Measurements from ENCODE around the gene TSC22D1.
"Not testable (repeated sequence)": the region's sequence is repeated elsewhere in the genome, so short reads cannot be mapped to it uniquely, and the experiment has no call there.

Gene TSC22D1

GRCh38 chr13:44573071-44573470 lies 3.1 kb downstream of the TSC22D1 start:
- DNase-seq (ENCODE audit: low spot score), result no peak

GRCh38 chr13:44566601-44567000 lies 9.5 kb downstream of the TSC22D1 start:
- no peak for DNase-seq (ENCODE audit: low spot score)

GRCh38 chr13:44565881-44566280 lies 10.2 kb downstream of the TSC22D1 start:
- DNase-seq (ENCODE audit: low spot score), result no peak

GRCh38 chr13:44564936-44565335 lies 11.2 kb downstream of the TSC22D1 start:
- DNase-seq (ENCODE audit: low spot score), result no peak

- not testable (repeated sequence) for DNase-seq (ENCODE audit: low spot score)
Measured at GRCh38 chr13:44562853-44563252, 13.3 kb downstream of the TSC22D1 start.

GRCh38 chr13:44561351-44561750 lies 14.8 kb downstream of the TSC22D1 start:
- DNase-seq (ENCODE audit: low spot score), result no peak

- DNase-seq (ENCODE audit: low spot score), result no peak
Measured at GRCh38 chr13:44557986-44558385, 18.1 kb downstream of the TSC22D1 start.

GRCh38 chr13:44555207-44555606 lies 20.9 kb downstream of the TSC22D1 start:
- no peak for DNase-seq (ENCODE audit: low spot score)

GRCh38 chr13:44549476-44549875 lies 26.7 kb downstream of the TSC22D1 start:
- DNase-seq (ENCODE audit: low spot score), result no peak

- DNase-seq (ENCODE audit: low spot score), result no peak
Measured at GRCh38 chr13:44546164-44546563, 30.0 kb downstream of the TSC22D1 start.

- DNase-seq (ENCODE audit: low spot score), result no peak
Measured at GRCh38 chr13:44543369-44543768, 32.8 kb downstream of the TSC22D1 start.

GRCh38 chr13:44542361-44542760 lies 33.8 kb downstream of the TSC22D1 start:
- no peak for DNase-seq (ENCODE audit: low spot score)

- DNase-seq (ENCODE audit: low spot score), result no peak
Measured at GRCh38 chr13:44541601-44542000, 34.5 kb downstream of the TSC22D1 start.

- no peak for DNase-seq (ENCODE audit: low spot score)
Measured at GRCh38 chr13:44540761-44541434, 35.2 kb downstream of the TSC22D1 start.

GRCh38 chr13:44537248-44537647 lies 38.9 kb downstream of the TSC22D1 start:
- DNase-seq (ENCODE audit: low spot score), result no peak

GRCh38 chr13:44523146-44524015 lies 52.7 kb downstream of the TSC22D1 start:
- no peak for DNase-seq (ENCODE audit: low spot score)

- no peak for DNase-seq (ENCODE audit: low spot score)
Measured at GRCh38 chr13:44519642-44520041, 56.5 kb downstream of the TSC22D1 start.

- no peak for DNase-seq (ENCODE audit: low spot score)
Measured at GRCh38 chr13:44516771-44517170, 59.4 kb downstream of the TSC22D1 start.

- DNase-seq (ENCODE audit: low spot score), result no peak
Measured at GRCh38 chr13:44514278-44514677, 61.9 kb downstream of the TSC22D1 start.

GRCh38 chr13:44509853-44510252 lies 66.3 kb downstream of the TSC22D1 start:
- DNase-seq (ENCODE audit: low spot score), result not testable (repeated sequence)

- no peak for DNase-seq (ENCODE audit: low spot score)
Measured at GRCh38 chr13:44508562-44509077, 67.5 kb downstream of the TSC22D1 start.

GRCh38 chr13:44507639-44508038 lies 68.5 kb downstream of the TSC22D1 start:
- no peak for DNase-seq (ENCODE audit: low spot score)

GRCh38 chr13:44506719-44507118 lies 69.4 kb downstream of the TSC22D1 start:
- DNase-seq (ENCODE audit: low spot score), result no peak
